NCI-H82 (cell line): ENCODE data around the gene OR2G6.
"Not testable (repeated sequence)": the region's sequence is repeated elsewhere in the genome, so short reads cannot be mapped to it uniquely, and the experiment has no call there.

Experiments used
- DNase-seq: peaks from one replicate; lab custom pipeline; 2025; lab: John Stamatoyannopoulos, UW

OR2G6 gene

GRCh38 chr1:248507773-248508172 lies at the start of gene OR2G6:
Gene OR2G6 (plus strand): TSS chr1:248508073. CDS start chr1:248521647, 13,574 bp downstream.
- not testable (repeated sequence) for DNase-seq

GRCh38 chr1:248459117-248459516 lies 48.8 kb upstream of the OR2G6 start:
- not testable (repeated sequence) for DNase-seq

- no peak for DNase-seq
Measured at GRCh38 chr1:248471154-248471553, 36.7 kb upstream of the OR2G6 start.

- DNase-seq: not testable (repeated sequence)
Measured at GRCh38 chr1:248472111-248472510, 35.8 kb upstream of the OR2G6 start.

GRCh38 chr1:248473051-248473450 lies 34.8 kb upstream of the OR2G6 start, which contains the start of gene OR2T3:
Gene OR2T3 (plus strand): TSS chr1:248473351. CDS start chr1:248473351, 0 bp downstream.
- DNase-seq: not testable (repeated sequence)

GRCh38 chr1:248475660-248476059 lies 32.2 kb upstream of the OR2G6 start:
- not testable (repeated sequence) for DNase-seq

- not testable (repeated sequence) for DNase-seq
Measured at GRCh38 chr1:248481686-248482579, 25.9 kb upstream of the OR2G6 start.

GRCh38 chr1:248488289-248488688 lies 19.6 kb upstream of the OR2G6 start, which contains the start of gene OR2T5:
Gene OR2T5 (plus strand): TSS chr1:248488589. CDS start chr1:248488589, 0 bp downstream.
- DNase-seq: not testable (repeated sequence)

- not testable (repeated sequence) for DNase-seq
Measured at GRCh38 chr1:248496661-248497060, 11.2 kb upstream of the OR2G6 start.

- DNase-seq: not testable (repeated sequence)
Measured at GRCh38 chr1:248500305-248501035, 7.4 kb upstream of the OR2G6 start.

GRCh38 chr1:248510217-248510616 lies 2.3 kb downstream of the OR2G6 start:
- not testable (repeated sequence) for DNase-seq

- DNase-seq: no peak
Measured at GRCh38 chr1:248521856-248522255, 14.0 kb downstream of the OR2G6 start.

- DNase-seq: not testable (repeated sequence)
Measured at GRCh38 chr1:248537449-248537848, 29.6 kb downstream of the OR2G6 start.

GRCh38 chr1:248547383-248547782 lies 39.5 kb downstream of the OR2G6 start:
- DNase-seq: not testable (repeated sequence)

- DNase-seq: not testable (repeated sequence)
Measured at GRCh38 chr1:248551027-248551426, 43.2 kb downstream of the OR2G6 start.

- not testable (repeated sequence) for DNase-seq
Measured at GRCh38 chr1:248562672-248563071, 54.8 kb downstream of the OR2G6 start, which contains the start of gene OR2T29. Gene OR2T29 (minus strand): TSS chr1:248562772. CDS start chr1:248559491, 3,281 bp downstream.

GRCh38 chr1:248565530-248566373 lies 57.9 kb downstream of the OR2G6 start:
- DNase-seq: not testable (repeated sequence)

GRCh38 chr1:248569049-248569448 lies 61.2 kb downstream of the OR2G6 start:
- not testable (repeated sequence) for DNase-seq

GRCh38 chr1:248570811-248571210 lies 62.9 kb downstream of the OR2G6 start:
- not testable (repeated sequence) for DNase-seq

GRCh38 chr1:248572049-248572448 lies 64.2 kb downstream of the OR2G6 start:
- DNase-seq: not testable (repeated sequence)

GRCh38 chr1:248573856-248574255 lies 66.0 kb downstream of the OR2G6 start:
- not testable (repeated sequence) for DNase-seq
